Activated CD8-positive, alpha-beta memory T cell treated with anti-CD3 and anti-CD28 coated beads for 4 hours (primary cell): Measurements from ENCODE around the gene TUBB2B.

Experiments used
- DNase-seq, 2 donors: peaks; one replicate each; pipeline ENCODE4 v3.0.0-alpha.2; 2020; ENCODE audit warnings: low read depth in 2 of 2

Gene TUBB2B

DNA sequence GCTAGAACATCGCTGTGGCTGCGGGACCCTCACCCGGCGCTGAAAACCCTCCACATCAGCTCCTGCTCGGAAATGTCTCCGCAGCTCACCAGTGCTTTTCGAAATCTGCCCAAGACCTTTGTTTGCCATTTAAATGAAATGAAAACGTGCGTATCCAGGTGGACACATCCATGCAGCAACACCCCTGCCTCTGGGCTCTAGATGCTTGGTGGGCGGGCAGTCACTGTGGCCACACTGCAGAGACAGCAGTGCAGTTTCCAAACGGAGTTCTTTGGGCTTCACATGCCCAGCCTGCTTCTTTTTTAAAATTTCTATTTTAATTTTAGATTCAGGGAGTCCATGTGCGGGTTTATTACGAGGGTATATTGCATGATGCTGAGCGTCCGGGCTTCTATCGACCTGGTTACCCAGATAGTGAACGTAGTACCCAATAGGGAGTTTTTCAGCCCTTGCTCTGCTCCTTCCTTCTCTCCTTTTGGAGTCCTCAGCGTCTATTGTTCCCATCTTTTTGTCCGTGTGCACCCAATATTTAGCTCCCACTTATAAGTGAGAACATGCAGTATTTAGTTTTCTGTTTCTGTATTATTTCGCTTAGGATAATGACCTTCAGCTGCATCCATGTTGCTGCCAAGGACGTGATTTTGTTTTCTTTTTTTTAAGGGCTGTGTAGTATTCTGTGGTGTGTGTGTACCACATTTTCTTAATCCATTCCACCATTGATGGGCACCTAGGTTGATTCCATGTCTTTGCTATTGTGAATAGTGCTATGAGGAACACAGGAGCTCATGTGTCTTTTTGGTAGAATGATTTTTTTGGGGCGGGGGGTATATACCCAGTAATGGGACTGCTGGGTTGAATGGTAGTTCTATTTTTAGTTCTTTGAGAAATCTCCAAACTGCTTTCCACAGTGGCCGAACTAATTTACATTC, 4.8 kb upstream of the TUBB2B start:
- DNase-seq, result no peak

DNA sequence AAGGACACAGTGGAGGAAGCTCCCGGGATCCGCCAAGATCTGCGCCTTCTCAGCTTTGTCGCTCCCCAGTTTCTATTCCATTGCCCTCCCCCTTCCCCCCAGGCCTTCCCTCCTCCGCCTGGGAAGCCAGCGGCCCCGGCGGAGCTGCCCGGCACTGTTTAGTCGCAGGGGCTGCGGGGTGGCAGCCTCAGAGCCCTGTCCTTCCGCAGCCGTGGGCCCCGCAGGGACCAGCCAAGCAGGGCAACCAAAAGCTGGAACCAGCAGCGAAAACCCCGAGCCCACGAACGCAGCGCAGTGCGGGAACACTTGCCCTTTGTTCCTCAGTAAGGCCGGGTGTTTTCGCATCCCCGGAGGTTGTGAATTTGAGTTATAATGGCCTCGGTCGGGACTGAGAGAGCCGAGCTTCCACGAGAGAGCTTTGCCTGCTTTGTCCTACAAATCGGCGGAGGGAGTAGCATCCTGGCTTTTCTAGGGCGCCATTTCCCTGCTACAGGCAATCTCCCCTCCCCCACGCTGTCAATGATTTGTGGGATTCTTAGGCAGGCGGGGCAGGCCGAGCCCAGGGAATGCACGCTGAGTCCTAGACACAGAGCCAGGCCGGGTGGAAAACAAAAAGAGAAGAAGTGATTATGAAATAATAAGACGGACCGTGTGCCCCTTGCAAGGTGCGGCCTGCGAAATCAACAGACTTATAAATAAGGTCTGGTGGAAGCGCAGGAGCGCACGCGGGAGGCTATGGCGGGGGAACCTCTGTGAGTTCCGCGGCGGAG, 4.0 kb upstream of the TUBB2B start:
- DNase-seq, result no peak

DNA sequence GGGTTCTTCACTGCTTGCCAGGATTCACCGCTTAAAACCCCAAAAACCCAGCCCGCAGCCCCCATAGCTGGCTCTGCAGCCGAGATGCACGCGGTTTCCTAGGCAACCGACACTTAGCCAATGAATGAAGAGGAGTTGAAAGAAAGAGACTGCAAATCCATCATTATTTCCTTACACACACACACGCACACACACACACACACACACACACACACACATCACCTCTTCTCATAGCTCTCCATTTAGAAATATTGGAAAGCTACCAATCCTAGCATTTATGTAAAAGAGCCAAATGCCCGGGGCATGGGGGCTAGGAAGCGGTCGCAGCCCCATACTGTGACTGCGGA, 3.4 kb upstream of the TUBB2B start:
- DNase-seq, result no peak

DNA sequence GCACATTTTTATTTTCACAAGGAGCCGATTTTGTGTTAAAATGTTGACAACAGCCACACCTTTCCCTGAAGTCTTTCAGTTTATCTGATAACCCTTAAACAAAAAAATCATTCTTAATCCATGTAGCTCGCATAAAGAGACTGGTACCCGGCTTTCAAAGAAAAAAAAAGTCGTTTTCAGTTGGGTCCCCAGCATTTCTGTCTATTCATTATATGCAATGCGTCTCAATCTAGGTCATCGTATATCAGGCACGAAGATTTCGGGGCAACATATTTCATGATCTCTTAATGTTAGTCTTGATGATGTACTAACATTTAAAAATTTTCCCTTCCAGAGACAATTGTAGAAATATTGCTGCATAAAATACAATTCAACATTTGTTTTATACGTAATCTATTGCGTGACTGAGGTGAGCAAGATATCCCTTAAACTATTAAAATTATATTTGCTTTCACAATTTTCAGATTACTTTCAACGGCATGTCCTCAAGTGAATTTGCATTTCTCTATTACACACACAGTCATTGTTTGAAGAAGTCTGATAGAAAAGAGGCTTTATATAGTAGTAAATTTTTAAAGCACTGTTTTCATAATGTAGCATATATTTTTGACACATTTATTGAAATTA, 2.9 kb upstream of the TUBB2B start:
- no peak for DNase-seq

DNA sequence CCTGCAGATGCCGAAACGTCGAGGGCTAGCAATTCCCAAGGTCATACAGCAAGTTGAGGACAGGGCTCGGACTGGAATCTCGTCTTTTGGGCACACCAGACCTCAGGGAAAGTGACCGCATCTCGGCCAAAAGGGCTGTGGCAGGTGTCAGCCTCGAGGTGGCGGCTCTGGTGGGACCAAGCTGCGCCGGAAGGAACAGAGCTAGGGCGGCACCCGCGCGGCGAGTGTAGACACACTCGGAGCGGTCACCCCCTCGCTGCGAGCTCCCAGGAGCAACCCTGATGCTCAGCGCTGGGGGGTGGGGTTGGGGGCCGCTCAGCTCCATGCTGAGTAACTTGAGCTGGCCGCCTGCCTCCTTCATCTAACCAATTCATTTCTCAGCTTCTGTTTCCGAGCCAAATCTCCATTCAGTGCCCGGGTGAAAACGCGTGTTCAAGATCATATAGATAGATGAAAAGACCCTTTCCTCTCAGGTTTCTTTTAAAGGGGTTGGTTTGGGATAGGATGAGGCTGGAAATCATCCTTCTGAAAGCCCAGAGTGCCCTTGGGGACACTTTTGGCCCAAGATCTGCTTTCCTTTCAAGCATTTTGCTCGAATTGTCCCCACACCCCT, 2.2 kb upstream of the TUBB2B start:
- no peak for DNase-seq

DNA sequence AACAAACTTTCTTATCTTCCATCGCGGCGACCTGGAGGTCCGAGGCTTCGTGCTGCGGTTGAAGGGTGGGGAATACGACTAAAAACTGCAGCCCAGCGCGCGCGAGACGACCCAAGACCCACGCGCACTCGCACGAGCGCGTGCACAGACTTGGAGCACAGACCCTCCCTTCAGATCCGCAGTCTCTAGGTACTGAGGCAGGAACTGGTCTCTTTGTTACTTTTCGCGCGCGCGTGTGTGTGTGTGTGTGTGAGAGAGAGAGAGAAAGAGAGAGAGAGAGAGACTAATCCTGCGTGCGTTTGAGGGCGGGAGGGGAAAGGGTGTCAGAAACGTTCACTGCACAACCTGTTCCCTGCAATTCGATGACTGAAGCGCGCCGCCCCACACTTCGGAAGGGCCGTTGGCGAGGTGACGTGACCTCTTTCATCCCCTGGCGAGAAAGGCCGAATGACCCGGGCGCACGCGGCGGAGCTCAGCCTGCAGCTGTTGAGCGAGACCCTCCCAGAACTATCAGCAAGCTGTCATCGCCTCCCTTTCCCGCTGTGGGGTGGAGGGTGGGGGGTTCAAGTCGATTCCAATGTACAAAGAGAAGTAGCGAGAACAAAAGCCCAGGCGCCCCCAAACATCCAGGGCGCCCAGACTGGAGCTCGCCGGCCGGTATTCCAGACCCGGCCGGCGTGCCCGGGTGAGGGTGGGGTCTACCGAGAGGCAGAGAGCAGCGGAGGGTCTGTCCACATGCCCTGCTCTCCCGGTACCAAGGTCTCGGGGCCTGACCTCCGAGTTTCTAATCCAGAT, 1.5 kb upstream of the TUBB2B start:
- DNase-seq, result no peak

DNA sequence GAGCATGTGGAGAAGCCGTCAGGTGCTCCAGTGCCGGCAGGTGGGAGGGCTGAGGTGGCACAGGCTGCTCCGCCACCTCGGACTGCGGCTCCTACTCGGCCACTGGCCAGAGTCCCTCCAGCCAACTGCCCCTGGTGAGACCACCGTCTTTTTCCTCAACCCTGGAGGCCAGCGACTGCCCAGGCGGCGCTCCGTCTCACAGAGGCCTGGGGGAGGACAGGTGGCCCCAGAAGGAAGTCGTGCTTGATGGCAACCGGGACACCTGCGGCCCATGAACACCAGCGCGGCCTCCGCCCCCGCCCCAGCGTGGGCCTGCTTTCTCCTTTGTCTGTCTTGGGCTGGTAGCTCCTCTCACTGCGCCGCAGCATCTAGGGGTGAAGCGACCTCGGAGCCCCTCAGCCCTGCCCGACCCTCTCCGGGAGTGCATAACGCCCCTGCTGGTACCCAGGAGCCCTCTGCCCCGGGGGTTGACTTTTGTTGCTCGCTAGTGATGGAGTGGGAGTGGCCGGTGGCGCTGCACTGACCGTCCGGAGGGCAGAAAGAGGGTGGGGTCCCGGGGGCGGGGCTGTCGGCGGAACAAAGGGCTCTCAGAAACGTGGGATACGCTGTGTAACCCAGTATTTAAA, 706 bp upstream of the TUBB2B start:
- peak in 1 of 2 donors; percentile 17 for DNase-seq

DNA sequence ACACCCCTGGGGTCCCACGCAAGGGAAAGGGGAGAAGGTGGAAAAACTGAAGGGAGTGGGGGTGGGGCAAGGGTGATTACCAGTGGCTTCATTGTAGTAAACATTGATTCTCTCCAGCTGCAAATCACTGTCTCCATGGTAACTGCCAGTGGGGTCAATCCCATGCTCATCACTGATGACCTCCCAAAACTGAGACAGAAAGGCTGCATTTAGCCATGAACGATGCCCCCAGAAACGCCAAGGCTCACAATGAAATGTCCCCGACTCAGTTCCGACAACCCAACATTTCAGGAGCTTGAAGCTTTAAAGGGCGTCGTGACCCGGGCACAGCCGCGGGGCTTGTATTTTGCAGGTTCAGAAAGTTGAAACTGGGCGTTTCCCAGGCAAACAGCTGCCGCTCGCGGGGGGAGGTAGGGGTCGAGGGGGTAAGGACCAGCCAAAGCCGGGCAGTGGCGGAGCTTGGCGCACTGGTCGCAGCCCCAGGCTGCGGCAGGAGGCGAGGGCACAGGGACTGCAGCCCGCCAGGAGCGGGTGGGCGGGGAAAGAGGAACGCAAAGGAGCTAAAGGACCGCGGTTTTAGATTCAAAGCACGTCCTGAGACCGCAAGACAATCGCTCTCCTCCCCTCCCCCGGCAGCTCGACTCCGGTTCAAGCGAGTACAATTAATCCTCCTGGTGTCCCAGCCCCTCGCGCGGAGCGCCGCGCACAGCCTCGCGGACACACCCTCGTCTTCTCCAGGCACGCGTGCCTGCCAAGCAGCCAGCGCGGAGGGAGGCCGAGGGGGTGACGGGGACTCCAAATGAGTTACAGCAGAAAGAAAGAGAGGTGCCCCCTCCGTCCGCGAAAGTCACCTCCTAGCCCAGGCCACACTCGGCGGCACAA, 731 bp downstream of the TUBB2B start:
- DNase-seq, result no peak

DNA sequence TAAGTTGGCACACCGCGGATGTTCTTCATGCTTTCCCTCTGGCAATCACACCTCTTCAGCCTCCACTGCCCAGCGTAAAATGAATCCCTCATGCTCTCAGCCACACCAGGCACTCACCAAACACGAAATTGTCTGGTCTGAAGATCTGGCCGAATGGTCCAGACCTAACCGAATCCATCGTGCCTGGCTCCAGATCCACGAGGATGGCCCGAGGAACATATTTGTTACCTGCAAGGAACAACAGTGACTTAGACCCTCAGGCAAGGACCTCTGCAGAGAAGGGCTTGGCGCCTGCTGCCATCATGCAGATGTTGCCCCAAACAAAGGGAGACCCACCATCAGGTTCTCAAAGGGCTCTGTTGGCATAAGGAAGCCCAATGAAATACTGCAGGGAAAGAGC, 1.4 kb downstream of the TUBB2B start:
- DNase-seq, result no peak

DNA sequence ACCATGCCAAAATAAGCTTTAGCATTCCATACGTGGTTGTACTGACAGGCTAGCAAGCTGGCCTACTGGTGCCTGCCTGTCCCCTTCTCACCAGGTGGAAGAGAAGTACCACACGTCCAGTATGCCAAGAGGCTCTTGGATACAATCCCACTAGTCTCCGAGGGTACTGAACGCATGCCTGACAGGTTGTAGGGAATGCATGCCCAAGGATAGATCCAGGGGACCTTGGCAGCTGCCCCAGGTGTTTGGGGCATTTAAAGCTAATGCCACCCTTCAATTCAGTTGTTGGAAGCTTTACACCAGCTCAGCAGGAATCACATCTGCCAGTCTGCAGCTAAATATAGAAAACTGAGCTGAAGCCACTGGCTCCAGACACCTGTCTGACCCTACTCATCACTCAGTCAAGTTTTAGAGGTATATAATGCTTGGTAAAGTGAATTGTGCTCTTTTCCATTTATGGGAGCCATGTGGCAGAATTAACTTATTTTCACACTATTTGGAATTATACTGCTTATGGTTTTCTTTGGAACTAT, 4.9 kb downstream of the TUBB2B start:
- DNase-seq, result no peak

DNA sequence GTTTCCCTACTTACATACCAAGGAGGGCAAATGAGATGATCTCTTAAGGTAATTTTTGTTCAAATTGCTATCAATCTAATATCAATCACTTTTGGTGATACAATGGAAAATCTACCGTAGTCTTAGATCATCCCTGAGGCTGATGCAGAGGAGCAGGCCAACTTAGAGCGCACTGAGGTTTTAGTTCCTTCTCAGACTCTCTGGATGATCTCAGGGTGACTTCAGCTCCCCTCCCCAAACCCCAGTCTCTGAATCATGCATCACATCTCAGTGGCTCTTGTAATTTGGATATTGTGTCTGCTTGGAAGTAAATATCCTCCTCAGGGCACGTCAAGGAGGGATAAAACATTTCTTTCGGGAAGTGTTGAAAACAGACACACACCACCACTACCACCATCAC, 5.9 kb downstream of the TUBB2B start:
- no peak for DNase-seq

DNA sequence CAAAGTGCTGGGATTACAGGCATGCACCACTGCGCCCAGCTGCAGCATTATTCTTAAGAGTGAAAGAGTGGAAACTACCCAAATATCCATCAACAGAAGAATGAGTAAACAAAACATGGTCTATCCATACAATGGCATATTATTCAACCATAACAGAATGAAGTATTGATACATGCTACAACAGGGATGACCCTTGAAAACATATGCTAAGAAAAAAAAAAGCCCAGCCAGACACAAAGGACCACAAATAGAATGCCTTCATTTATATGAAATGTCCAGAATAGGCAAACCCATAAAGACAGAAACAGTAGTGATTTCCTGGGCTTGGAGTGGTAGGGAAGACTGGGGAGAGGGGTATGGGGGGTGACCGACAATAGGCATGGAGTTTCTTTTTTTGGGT, 7.1 kb downstream of the TUBB2B start:
- no peak for DNase-seq

DNA sequence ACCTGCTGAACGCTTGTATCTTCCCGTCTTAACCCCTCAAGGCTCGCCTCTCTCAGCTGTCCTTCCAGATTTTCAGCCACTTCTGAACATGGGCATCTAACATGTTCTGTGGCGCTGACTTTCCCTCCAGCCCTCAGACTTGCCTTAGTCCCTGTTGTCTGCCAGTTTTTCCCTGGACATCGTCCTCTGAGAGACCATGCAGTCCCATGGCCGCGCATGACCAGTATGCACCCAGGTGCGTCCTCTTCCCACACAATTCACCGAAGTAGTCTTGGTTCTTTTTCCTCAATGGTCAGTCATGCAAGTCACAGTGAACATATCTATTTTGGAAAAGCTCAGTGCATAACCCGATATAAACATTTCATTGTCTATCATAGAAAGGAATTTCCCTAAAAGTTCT, 9.2 kb downstream of the TUBB2B start:
- DNase-seq, result no peak

DNA sequence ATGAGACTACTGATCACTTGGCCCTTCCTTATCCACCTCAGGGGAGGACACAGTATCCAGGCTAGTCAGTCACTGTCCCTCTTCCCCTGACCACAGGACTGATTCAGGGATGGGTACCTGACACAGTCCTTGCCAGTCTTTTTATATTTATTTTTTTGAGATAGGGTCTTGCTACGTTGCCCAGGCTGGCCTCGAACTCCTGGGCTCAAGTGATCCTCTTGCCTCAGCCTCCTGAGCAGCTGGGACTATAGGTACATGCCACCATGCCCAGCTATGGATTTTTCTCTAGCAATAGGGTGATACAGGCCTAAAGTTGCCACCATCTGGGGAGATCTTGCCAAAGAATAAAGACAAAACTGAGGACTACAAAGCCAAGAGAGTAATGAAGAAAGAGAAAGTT, 10.2 kb downstream of the TUBB2B start:
- DNase-seq, result no peak

DNA sequence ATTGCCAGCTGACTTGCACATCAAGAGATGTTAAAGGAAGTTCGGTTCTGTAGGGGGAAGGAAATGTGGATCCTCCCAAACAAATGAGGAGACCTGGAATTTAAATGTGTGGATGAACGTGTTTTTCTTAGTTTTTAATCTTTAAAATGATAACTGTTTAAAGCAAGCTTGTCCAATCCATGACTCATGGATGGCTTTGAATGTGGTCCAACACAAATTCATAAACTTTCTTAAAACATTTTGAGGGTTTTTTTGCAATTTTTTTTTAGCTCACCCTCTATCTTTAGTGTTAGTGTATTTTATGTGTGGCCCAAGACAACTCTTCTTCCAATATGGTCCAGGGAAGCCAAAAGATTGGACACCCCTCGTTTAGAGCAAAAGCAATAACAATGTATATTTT, 12.6 kb downstream of the TUBB2B start:
- no peak for DNase-seq

DNA sequence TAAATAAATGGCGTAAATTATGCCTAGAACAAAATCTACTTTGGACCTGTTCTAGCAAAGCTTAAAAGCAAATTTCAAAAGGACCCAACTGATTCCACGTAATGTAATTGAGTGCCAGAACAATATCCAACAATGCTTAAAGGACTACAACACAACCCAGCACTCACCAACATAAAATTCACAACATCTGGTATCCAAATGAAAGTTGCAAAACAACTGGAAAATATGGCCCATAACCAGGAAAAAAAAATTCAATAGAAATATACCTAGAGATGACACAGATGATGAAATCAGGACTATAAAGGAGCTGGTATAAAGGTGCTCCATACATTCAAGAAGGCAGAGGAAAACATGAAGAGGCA, 14.1 kb downstream of the TUBB2B start:
- DNase-seq, result no peak

DNA sequence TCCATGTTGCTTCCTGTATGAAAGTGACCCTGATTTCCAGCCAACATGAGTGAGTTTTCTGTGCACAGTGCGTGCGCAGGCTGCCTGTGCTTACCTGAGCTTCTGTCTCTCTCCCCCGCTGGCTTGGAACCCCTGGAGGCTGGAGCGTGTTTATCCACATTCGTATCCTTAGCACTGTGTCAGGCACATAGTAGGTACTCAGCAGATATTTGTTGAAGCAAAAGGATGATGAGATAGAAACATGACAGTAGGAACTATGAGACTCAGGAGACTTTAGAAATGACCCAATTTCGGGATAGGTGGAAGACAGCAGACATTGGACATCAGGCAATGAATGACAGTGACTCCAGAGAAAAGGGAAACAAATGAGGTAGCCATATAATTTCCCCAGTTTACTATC, 15.2 kb downstream of the TUBB2B start:
- no peak for DNase-seq

DNA sequence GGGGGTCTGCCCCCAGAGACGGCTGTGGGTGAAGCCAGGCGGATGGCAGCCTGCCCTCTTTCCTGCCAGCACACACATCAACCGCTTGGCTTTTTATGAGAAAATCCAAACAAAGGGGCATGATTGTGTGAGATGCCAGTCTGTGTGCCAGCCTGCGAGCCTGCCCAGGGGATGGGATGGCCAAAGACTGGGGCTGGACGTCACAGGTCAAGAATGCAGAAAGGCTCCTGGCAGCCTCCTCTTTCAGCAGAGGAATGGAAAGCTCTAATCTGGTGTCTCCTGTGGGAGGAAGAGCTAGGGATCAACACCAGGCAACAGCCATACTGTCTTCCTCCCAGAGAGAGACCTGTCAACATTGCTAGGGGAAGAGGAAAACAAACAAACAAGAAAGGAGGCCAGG, 15.8 kb downstream of the TUBB2B start:
- no peak for DNase-seq

DNA sequence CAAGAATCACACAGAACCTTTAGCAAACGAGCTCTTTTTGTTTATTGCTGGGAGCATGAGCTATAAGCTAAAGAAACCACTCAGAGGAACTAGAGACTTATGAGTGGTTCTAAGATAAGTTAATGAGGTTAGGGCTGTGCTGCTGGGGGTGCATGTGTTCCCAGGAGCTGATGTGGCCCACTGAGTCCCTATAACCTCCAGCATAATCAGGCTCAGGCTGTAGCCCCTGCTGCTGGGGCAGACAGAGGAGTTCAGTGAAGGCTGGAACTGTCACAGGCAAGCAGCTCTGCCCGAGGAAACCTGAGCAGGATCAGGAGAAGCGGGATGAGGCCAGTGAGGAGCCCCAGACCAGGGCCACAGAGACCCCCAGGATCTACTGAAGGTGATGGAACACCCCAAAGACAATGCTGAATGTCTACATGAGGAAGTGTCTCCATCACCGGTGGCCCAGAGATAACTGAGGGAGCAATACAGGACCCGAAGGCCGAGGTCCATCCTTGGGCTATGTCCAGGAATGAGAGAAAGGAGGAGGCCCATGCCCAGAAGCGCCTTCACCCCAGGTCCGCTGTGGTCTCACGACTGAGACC, 17.3 kb downstream of the TUBB2B start:
- no peak for DNase-seq
